WTC11 (cell line): ENCODE data around the gene TREML4. TPM values are rescaled to one million over a fixed set of nuclear protein-coding genes. Genes with fewer than 3 reads are reported as not detected.

Experiments used
- ATAC-seq: fragments of 200-7000 bp; cut with Tn5 transposase; 2 replicates; pipeline ENCODE4 v1.10.0; 2021; ENCODE audit warnings: mild to moderate bottlenecking, moderate library complexity
- CTCF ChIA-PET: fragments of 300-600 bp; sonication (Branson Sonifier 250); formaldehyde crosslinking; loops from one replicate; lab custom pipeline; 2021; ENCODE audit warnings: antibody characterized with exemption; lab: Charles Lee
- POLR2A ChIA-PET: fragments of 350-600 bp; sonication (Branson Sonifier 250); formaldehyde crosslinking; loops from one replicate; lab custom pipeline; 2021; ENCODE audit warnings: antibody characterized with exemption; lab: Charles Lee
- DNase-seq: peaks from one replicate; pipeline ENCODE4 v3.0.0; 2021; ENCODE audit warnings: low spot score
- H3K27ac Mint-ChIP-seq: 2 replicates; pipeline ENCODE4 v1.8.0; 2021; ENCODE audit warnings: mixed read lengths
- H3K27me3 Mint-ChIP-seq: 2 replicates; pipeline ENCODE4 v1.8.0; 2021; ENCODE audit warnings: low read depth, mild to moderate bottlenecking, moderate library complexity, mixed read lengths
- H3K36me3 Mint-ChIP-seq: 2 replicates; pipeline ENCODE4 v1.8.0; 2021; ENCODE audit warnings: mixed read lengths
- H3K4me1 Mint-ChIP-seq: 2 replicates; pipeline ENCODE4 v1.8.0; 2022; ENCODE audit warnings: mixed read lengths
- H3K4me3 Mint-ChIP-seq: 2 replicates; pipeline ENCODE4 v1.8.0; 2021; ENCODE audit warnings: mild to moderate bottlenecking, moderate library complexity, mixed read lengths
- H3K9me3 Mint-ChIP-seq: 2 replicates; pipeline ENCODE4 v1.8.0; 2021; ENCODE audit warnings: mixed read lengths
- CREB1 ChIP-seq: sonication (generic); formaldehyde crosslinking; IDR thresholded peaks from 2 replicates; pipeline ENCODE4 v1.8.0; 2023; ENCODE audit warnings: mild to moderate bottlenecking, missing genetic modification reagents
- CREM ChIP-seq: sonication (generic); formaldehyde crosslinking; IDR thresholded peaks from 2 replicates; pipeline ENCODE4 v1.8.1; 2022; ENCODE audit warnings: mild to moderate bottlenecking, missing genetic modification reagents, moderate library complexity
- ESRRA ChIP-seq: sonication (generic); formaldehyde crosslinking; IDR thresholded peaks from 2 replicates; pipeline ENCODE4 v1.8.1; 2022; ENCODE audit warnings: mild to moderate bottlenecking, missing genetic modification reagents, borderline replicate concordance
- ETV6 ChIP-seq: sonication (generic); formaldehyde crosslinking; IDR thresholded peaks from 2 replicates; pipeline ENCODE4 v1.8.1; 2022; ENCODE audit warnings: mild to moderate bottlenecking, missing genetic modification reagents
- FOXJ3 ChIP-seq: sonication (generic); formaldehyde crosslinking; IDR thresholded peaks from 2 replicates; pipeline ENCODE4 v1.9.0; 2021; ENCODE audit warnings: missing genetic modification reagents, mild to moderate bottlenecking, borderline replicate concordance
- FOXK1 ChIP-seq: sonication (generic); formaldehyde crosslinking; IDR thresholded peaks from 2 replicates; pipeline ENCODE4 v1.8.0; 2022; ENCODE audit warnings: mild to moderate bottlenecking, moderate library complexity, missing genetic modification reagents
- FOXP1 ChIP-seq: sonication (generic); formaldehyde crosslinking; IDR thresholded peaks from 2 replicates; pipeline ENCODE4 v1.8.0; 2022; ENCODE audit warnings: missing genetic modification reagents, mild to moderate bottlenecking, moderate library complexity, borderline replicate concordance
- GRHL2 ChIP-seq: fragments of 250-450 bp; sonication (Bioruptor Pico); IDR thresholded peaks from 2 replicates; pipeline ENCODE4 v1.8.0; 2022; ENCODE audit warnings: mild to moderate bottlenecking, moderate library complexity; ENCODE audit not compliant: insufficient replicate concordance, severe bottlenecking
- NFYB ChIP-seq: sonication (generic); formaldehyde crosslinking; conservative IDR thresholded peaks from 2 replicates; pipeline ENCODE4 v1.8.0; 2022; ENCODE audit warnings: low read depth, missing genetic modification reagents
- NR1H2 ChIP-seq: sonication (generic); formaldehyde crosslinking; IDR thresholded peaks from 2 replicates; pipeline ENCODE4 v1.9.0; 2021; ENCODE audit warnings: mild to moderate bottlenecking, moderate library complexity, missing genetic modification reagents
- NR3C1 ChIP-seq: sonication (generic); formaldehyde crosslinking; conservative IDR thresholded peaks from 2 replicates; pipeline ENCODE4 v1.8.1; 2023; ENCODE audit warnings: low read depth, mild to moderate bottlenecking, missing genetic modification reagents
- OVOL2 ChIP-seq: fragments of 250-450 bp; sonication (Bioruptor Pico); IDR thresholded peaks from 2 replicates; pipeline ENCODE4 v1.9.0; 2021; ENCODE audit warnings: mild to moderate bottlenecking, borderline replicate concordance
- RELA ChIP-seq: sonication (generic); formaldehyde crosslinking; IDR thresholded peaks from 2 replicates; pipeline ENCODE4 v1.8.1; 2022; ENCODE audit warnings: missing genetic modification reagents, mild to moderate bottlenecking, borderline replicate concordance
- RORB ChIP-seq: fragments of 250-450 bp; sonication (Bioruptor Pico); IDR thresholded peaks from 2 replicates; pipeline ENCODE4 v1.9.0; 2021; ENCODE audit warnings: mild to moderate bottlenecking
- SMAD3 ChIP-seq: sonication (generic); formaldehyde crosslinking; IDR thresholded peaks from 2 replicates; pipeline ENCODE4 v1.8.0; 2022; ENCODE audit warnings: missing genetic modification reagents, mild to moderate bottlenecking, borderline replicate concordance
- SOX15 ChIP-seq: fragments of 250-450 bp; sonication (Bioruptor Pico); IDR thresholded peaks from 2 replicates; pipeline ENCODE4 v1.9.0; 2021; ENCODE audit warnings: mild to moderate bottlenecking
- ZBTB43 ChIP-seq: sonication (generic); formaldehyde crosslinking; IDR thresholded peaks from 2 replicates; pipeline ENCODE4 v1.8.1; 2023; ENCODE audit warnings: mild to moderate bottlenecking, missing genetic modification reagents
- ZNF121 ChIP-seq: sonication (generic); formaldehyde crosslinking; IDR thresholded peaks from 2 replicates; pipeline ENCODE4 v1.8.0; 2023; ENCODE audit warnings: missing genetic modification reagents
- ZNF138 ChIP-seq: sonication (generic); formaldehyde crosslinking; conservative IDR thresholded peaks from 2 replicates; pipeline ENCODE4 v1.8.1; 2022; ENCODE audit warnings: mild to moderate bottlenecking, moderate library complexity, missing genetic modification reagents
- ZNF232 ChIP-seq: sonication (generic); formaldehyde crosslinking; IDR thresholded peaks from 2 replicates; pipeline ENCODE4 v1.8.0; 2022; ENCODE audit warnings: mild to moderate bottlenecking, missing genetic modification reagents
- ZNF416 ChIP-seq: fragments of 250-450 bp; sonication (Bioruptor Pico); IDR thresholded peaks from 2 replicates; pipeline ENCODE4 v1.9.0; 2021; ENCODE audit warnings: mild to moderate bottlenecking, inconsistent platforms
- ZNF423 ChIP-seq: fragments of 250-450 bp; sonication (Bioruptor Pico); IDR thresholded peaks from 2 replicates; pipeline ENCODE4 v2.1.2; 2022; ENCODE audit warnings: mild to moderate bottlenecking, moderate library complexity
- total RNA-seq: library from RNA; stranded (reverse); gene quantifications from 3 replicates; pipeline ENCODE4 v1.2.3, GENCODE V29; 2021
- TF ChIP-seq, protein P1 (sequence below): sonication (generic); formaldehyde crosslinking; IDR thresholded peaks from 2 replicates; pipeline ENCODE4 v1.8.1; 2022; ENCODE audit warnings: low read depth, mild to moderate bottlenecking, moderate library complexity, missing genetic modification reagents, borderline replicate concordance
- TF ChIP-seq, protein P2 (sequence below): sonication (generic); formaldehyde crosslinking; IDR thresholded peaks from 2 replicates; pipeline ENCODE4 v1.8.0; 2022; ENCODE audit warnings: mild to moderate bottlenecking, missing genetic modification reagents
- TF ChIP-seq, protein P3 (sequence below): sonication (generic); formaldehyde crosslinking; IDR thresholded peaks from 2 replicates; pipeline ENCODE4 v1.8.0; 2023; ENCODE audit warnings: missing genetic modification reagents, mild to moderate bottlenecking, borderline replicate concordance
- TF ChIP-seq, protein P4 (sequence below): sonication (generic); formaldehyde crosslinking; conservative IDR thresholded peaks from 2 replicates; pipeline ENCODE4 v1.8.1; 2022; ENCODE audit warnings: mild to moderate bottlenecking, missing genetic modification reagents
- TF ChIP-seq, protein P5 (sequence below): fragments of 250-450 bp; sonication (Bioruptor Pico); IDR thresholded peaks from 2 replicates; pipeline ENCODE4 v1.8.0; 2021; ENCODE audit warnings: mild to moderate bottlenecking

The TREML4 gene
- total RNA-seq, 1 experiment from 2014 or later = not detected

- DNase-seq (no peak), ATAC-seq (no peak)
- H3K36me3 Mint-ChIP-seq = no peaks in the 10 kb centered on the region
- H3K27ac Mint-ChIP-seq = no peak overlapping the region
- TF ChIP-seq ETV6 (CRISPR knock-in tag) (no peak), SOX15 (no peak), RORB (no peak), CREM (CRISPR knock-in tag) (no peak), ZNF121 (no peak), NR1H2 (CRISPR knock-in tag) (no peak), ZNF138 (CRISPR knock-in tag) (no peak), NFYB (CRISPR knock-in tag) (no peak)
- CTCF ChIA-PET = no interaction called here
- peaks cover 4% of the 10 kb centered on the region; the same call in 1 of the 2 replicates for H3K4me1 Mint-ChIP-seq
- peaks cover 8% of the 10 kb centered on the region for H3K27me3 Mint-ChIP-seq
- no peaks in the 10 kb centered on the region for H3K9me3 Mint-ChIP-seq
- POLR2A ChIA-PET = no interaction called here
- no peak overlapping the region for H3K4me3 Mint-ChIP-seq
Measured at GRCh38 chr6:41229721-41230120, 1.6 kb downstream of the TREML4 start.

- no peaks in the 10 kb centered on the region for H3K9me3 Mint-ChIP-seq
- ChIA-PET POLR2A (interaction anchor here (0.6 kb wide), 1 partner anchor 128 kb away, joined by 3 read pairs; no protein-coding TSS in a partner anchor), CTCF (no interaction called here)
- H3K4me1 Mint-ChIP-seq = peaks cover 6% of the 10 kb centered on the region
- peaks cover 8% of the 10 kb centered on the region for H3K27me3 Mint-ChIP-seq
- H3K36me3 Mint-ChIP-seq = no peaks in the 10 kb centered on the region
- TF ChIP-seq RELA (CRISPR knock-in tag) = no peak
- TF ChIP-seq ZNF416 (CRISPR knock-in tag) = no peak
- no peak for TF ChIP-seq NFYB (CRISPR knock-in tag)
- TF ChIP-seq ESRRA = no peak
- no peak for TF ChIP-seq CREB1 (CRISPR knock-in tag)
- no peak for TF ChIP-seq NR3C1
- TF ChIP-seq ZNF423 (CRISPR knock-in tag) = no peak
- TF ChIP-seq, protein P1, sequence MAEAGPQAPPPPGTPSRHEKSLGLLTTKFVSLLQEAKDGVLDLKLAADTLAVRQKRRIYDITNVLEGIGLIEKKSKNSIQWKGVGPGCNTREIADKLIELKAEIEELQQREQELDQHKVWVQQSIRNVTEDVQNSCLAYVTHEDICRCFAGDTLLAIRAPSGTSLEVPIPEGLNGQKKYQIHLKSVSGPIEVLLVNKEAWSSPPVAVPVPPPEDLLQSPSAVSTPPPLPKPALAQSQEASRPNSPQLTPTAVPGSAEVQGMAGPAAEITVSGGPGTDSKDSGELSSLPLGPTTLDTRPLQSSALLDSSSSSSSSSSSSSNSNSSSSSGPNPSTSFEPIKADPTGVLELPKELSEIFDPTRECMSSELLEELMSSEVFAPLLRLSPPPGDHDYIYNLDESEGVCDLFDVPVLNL (CRISPR knock-in tag) = no peak
- TF ChIP-seq, protein P2, sequence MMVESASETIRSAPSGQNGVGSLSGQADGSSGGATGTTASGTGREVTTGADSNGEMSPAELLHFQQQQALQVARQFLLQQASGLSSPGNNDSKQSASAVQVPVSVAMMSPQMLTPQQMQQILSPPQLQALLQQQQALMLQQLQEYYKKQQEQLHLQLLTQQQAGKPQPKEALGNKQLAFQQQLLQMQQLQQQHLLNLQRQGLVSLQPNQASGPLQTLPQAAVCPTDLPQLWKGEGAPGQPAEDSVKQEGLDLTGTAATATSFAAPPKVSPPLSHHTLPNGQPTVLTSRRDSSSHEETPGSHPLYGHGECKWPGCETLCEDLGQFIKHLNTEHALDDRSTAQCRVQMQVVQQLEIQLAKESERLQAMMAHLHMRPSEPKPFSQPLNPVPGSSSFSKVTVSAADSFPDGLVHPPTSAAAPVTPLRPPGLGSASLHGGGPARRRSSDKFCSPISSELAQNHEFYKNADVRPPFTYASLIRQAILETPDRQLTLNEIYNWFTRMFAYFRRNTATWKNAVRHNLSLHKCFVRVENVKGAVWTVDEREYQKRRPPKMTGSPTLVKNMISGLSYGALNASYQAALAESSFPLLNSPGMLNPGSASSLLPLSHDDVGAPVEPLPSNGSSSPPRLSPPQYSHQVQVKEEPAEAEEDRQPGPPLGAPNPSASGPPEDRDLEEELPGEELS (CRISPR knock-in tag) = no peak
- TF ChIP-seq, protein P3, sequence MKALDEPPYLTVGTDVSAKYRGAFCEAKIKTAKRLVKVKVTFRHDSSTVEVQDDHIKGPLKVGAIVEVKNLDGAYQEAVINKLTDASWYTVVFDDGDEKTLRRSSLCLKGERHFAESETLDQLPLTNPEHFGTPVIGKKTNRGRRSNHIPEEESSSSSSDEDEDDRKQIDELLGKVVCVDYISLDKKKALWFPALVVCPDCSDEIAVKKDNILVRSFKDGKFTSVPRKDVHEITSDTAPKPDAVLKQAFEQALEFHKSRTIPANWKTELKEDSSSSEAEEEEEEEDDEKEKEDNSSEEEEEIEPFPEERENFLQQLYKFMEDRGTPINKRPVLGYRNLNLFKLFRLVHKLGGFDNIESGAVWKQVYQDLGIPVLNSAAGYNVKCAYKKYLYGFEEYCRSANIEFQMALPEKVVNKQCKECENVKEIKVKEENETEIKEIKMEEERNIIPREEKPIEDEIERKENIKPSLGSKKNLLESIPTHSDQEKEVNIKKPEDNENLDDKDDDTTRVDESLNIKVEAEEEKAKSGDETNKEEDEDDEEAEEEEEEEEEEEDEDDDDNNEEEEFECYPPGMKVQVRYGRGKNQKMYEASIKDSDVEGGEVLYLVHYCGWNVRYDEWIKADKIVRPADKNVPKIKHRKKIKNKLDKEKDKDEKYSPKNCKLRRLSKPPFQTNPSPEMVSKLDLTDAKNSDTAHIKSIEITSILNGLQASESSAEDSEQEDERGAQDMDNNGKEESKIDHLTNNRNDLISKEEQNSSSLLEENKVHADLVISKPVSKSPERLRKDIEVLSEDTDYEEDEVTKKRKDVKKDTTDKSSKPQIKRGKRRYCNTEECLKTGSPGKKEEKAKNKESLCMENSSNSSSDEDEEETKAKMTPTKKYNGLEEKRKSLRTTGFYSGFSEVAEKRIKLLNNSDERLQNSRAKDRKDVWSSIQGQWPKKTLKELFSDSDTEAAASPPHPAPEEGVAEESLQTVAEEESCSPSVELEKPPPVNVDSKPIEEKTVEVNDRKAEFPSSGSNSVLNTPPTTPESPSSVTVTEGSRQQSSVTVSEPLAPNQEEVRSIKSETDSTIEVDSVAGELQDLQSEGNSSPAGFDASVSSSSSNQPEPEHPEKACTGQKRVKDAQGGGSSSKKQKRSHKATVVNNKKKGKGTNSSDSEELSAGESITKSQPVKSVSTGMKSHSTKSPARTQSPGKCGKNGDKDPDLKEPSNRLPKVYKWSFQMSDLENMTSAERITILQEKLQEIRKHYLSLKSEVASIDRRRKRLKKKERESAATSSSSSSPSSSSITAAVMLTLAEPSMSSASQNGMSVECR (CRISPR knock-in tag) = no peak
- TF ChIP-seq GRHL2 (CRISPR knock-in tag) = no peak
- TF ChIP-seq, protein P4, sequence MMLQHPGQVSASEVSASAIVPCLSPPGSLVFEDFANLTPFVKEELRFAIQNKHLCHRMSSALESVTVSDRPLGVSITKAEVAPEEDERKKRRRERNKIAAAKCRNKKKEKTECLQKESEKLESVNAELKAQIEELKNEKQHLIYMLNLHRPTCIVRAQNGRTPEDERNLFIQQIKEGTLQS (CRISPR knock-in tag) = no peak
- TF ChIP-seq, protein P5, sequence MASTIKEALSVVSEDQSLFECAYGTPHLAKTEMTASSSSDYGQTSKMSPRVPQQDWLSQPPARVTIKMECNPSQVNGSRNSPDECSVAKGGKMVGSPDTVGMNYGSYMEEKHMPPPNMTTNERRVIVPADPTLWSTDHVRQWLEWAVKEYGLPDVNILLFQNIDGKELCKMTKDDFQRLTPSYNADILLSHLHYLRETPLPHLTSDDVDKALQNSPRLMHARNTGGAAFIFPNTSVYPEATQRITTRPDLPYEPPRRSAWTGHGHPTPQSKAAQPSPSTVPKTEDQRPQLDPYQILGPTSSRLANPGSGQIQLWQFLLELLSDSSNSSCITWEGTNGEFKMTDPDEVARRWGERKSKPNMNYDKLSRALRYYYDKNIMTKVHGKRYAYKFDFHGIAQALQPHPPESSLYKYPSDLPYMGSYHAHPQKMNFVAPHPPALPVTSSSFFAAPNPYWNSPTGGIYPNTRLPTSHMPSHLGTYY (CRISPR knock-in tag) = no peak
- no peak for TF ChIP-seq FOXK1 (CRISPR knock-in tag)
- TF ChIP-seq ZNF232 (CRISPR knock-in tag) = no peak
- no peak for TF ChIP-seq SMAD3 (CRISPR knock-in tag)
- TF ChIP-seq FOXP1 = no peak
- TF ChIP-seq FOXJ3 (CRISPR knock-in tag) = no peak
- no peak for TF ChIP-seq ZBTB43
- no peak for TF ChIP-seq OVOL2 (CRISPR knock-in tag)
- no peak overlapping the region for H3K4me3 Mint-ChIP-seq
- no peak overlapping the region for H3K27ac Mint-ChIP-seq
- no peak for ATAC-seq
- no peak for DNase-seq
Measured at GRCh38 chr6:41231246-41231645, 3.1 kb downstream of the TREML4 start.
